Measurements from ENCODE around the gene ISLR. TPM values are rescaled to one million over a fixed set of nuclear protein-coding genes. Genes with fewer than 3 reads are reported as not detected.
A peak's percentile ranks its signal among the peaks of the same experiment; 100 is the strongest.

ISLR gene
- total RNA-seq, 1 donor = 73.8 TPM

- DNase-seq (ENCODE audit: low read depth) = no peak
Measured at GRCh38 chr15:74129586-74130154, 43.8 kb upstream of the ISLR start.

DNA sequence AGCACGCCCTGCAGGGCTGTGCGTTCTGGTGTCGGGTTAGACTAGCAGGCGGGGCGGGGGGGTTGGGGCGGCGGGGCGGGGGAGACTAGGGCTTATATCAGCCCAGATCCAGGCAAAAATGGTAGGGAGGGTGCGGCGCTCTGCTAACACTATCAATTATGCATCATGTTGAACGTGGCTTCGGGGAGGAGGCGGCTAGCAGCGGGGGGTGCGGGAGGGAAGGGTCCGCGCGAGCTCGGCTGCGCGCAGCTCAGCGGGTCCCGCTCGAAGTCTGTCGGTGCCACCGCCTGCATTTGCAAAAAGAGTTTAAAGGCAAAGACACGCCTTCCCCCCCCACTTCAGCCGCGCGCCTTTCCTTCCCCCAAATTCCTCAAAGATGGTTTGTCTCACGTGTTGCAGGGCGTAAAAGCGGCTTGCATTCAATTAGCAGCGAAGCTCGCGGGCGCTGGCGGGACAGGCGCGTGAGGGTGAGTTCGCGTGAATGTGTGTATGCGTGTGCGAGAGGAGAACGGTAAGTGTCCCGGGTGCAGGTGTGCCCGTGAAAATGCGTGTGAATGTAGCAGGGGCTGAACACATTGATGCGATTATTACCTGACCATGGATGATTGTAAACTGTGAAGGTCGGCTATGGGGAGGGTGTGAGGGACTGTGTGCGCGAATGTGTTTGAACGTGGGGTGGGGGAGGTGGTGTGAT is 43.2 kb upstream of the ISLR start, which contains the start of gene ISLR2:
TSS of gene ISLR2 (plus strand) at position 432 of the 694 bp plus-strand sequence. CDS start 2,169 bp downstream, outside the sequence.
- peak within 1 kb of the TSS; percentile 27 for H3K4me3 ChIP-seq (ENCODE audit: low read depth, low read length)
- peak; percentile 35 for DNase-seq (ENCODE audit: low read depth)
- no peak for TF ChIP-seq CTCF (IDR thresholded peaks at IDR 0.05; ENCODE audit: insufficient read depth, low read depth, low read length)

More at GRCh38 chr15:74129586-74130154, 43.8 kb upstream of the ISLR start:
- TF ChIP-seq CTCF (IDR thresholded peaks at IDR 0.05; ENCODE audit: insufficient read depth, low read depth, low read length) = no peak
- peak overlapping the region; percentile 27 for H3K4me3 ChIP-seq (ENCODE audit: low read depth, low read length)

DNA sequence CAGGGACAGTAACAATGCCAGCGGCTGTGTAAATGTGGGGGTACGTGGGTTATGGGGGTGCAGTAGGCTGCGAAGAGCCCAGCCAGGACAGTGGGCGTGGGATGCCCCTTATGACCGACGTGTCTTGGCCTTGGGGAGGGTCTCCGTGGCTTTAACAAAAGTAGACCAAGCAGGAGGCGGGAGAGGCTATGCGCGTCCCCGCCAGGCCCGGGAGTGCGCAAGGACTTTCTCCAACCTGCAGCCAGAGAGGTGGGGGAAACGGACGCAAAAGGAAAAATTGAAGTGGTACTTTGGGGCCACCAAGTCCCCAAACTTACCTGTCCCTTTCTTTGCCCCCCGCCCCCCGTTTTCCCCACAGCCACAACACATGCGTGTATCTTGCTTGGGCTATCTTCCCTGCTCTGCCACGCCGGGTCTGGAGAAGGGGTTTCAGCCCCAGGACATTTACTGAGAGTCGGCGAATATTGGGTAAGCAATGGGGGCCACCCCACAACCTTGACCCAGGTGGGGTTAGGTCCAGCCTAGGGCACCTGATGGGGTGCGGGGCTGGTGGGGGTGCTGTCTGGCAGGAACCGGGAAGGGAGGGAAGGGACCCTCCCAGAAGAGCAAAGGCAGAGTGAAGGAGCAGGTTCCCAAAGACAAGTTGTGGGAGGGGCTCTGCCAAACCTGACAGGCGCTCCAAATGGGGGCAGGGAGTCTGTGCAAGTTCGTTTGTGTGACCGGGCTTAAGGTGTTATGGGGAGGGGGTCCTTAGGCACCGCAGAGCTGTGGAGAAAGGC is 42.5 kb upstream of the ISLR start:
- no peak for DNase-seq (ENCODE audit: low read depth)
- no peak for TF ChIP-seq CTCF (IDR thresholded peaks at IDR 0.05; ENCODE audit: insufficient read depth, low read depth, low read length)
- no peak overlapping the region for H3K4me3 ChIP-seq (ENCODE audit: low read depth, low read length)

- H3K4me3 ChIP-seq (ENCODE audit: low read depth, low read length) = no peak overlapping the region
- no peak for DNase-seq (ENCODE audit: low read depth)
- no peak for TF ChIP-seq CTCF (IDR thresholded peaks at IDR 0.05; ENCODE audit: insufficient read depth, low read depth, low read length)
Measured at GRCh38 chr15:74131628-74132413, 41.7 kb upstream of the ISLR start.

DNA sequence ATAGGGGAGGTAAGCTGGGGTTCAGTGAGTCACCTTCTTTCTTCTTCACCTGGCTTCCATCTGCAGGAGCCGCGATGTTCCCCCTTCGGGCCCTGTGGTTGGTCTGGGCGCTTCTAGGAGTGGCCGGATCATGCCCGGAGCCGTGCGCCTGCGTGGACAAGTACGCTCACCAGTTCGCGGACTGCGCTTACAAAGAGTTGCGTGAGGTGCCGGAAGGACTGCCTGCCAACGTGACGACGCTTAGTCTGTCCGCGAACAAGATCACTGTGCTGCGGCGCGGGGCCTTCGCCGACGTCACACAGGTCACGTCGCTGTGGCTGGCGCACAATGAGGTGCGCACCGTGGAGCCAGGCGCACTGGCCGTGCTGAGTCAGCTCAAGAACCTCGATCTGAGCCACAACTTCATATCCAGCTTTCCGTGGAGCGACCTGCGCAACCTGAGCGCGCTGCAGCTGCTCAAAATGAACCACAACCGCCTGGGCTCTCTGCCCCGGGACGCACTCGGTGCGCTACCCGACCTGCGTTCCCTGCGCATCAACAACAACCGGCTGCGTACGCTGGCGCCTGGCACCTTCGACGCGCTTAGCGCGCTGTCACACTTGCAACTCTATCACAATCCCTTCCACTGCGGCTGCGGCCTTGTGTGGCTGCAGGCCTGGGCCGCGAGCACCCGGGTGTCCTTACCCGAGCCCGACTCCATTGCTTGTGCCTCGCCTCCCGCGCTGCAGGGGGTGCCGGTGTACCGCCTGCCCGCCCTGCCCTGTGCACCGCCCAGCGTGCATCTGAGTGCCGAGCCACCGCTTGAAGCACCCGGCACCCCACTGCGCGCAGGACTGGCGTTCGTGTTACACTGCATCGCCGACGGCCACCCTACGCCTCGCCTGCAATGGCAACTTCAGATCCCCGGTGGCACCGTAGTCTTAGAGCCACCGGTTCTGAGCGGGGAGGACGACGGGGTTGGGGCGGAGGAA is 40.5 kb upstream of the ISLR start:
- no peak for TF ChIP-seq CTCF (IDR thresholded peaks at IDR 0.05; ENCODE audit: insufficient read depth, low read depth, low read length)
- DNase-seq (ENCODE audit: low read depth) = no peak
- H3K4me3 ChIP-seq (ENCODE audit: low read depth, low read length) = no peak overlapping the region

Measured in fibroblast of villous mesenchyme (primary cell).